ENCODE measurements around the gene TREH.
A peak's percentile ranks its signal among the peaks of the same experiment; 100 is the strongest.

TREH gene

GRCh38 chr11:118635237-118635591 is 44.2 kb downstream of the TREH start:
- peak overlapping the region; percentile 84 for H3K9ac ChIP-seq (ENCODE audit: low read depth, low read length)
- H3K9me3 ChIP-seq (ENCODE audit: control insufficient read depth, insufficient read depth, low read length) = no peaks in the 10 kb centered on the region
- H3K36me3 ChIP-seq (ENCODE audit: control insufficient read depth, insufficient read depth, low read length) = peaks cover 65% of the 10 kb centered on the region
- peaks cover 31% of the 10 kb centered on the region for H3K4me1 ChIP-seq (ENCODE audit: control insufficient read depth, insufficient read depth, low read length)
- peak overlapping the region; percentile 65 for H3K4me3 ChIP-seq (ENCODE audit: low read depth, low read length)
- H3K27me3 ChIP-seq (ENCODE audit: control insufficient read depth, insufficient read depth, low read length) = no peaks in the 10 kb centered on the region
- peak overlapping the region; percentile 89 for H3K27ac ChIP-seq (ENCODE audit: low read depth, low read length)

GRCh38 chr11:118634431-118635236 is 44.8 kb downstream of the TREH start:
- Histone ChIP-seq H3K4me1 (ENCODE audit: control insufficient read depth, insufficient read depth, low read length) (peaks cover 31% of the 10 kb centered on the region), H3K27me3 (ENCODE audit: control insufficient read depth, insufficient read depth, low read length) (no peaks in the 10 kb centered on the region), H3K9ac (ENCODE audit: low read depth, low read length) (peak overlapping the region; percentile 84), H3K36me3 (ENCODE audit: control insufficient read depth, insufficient read depth, low read length) (peaks cover 63% of the 10 kb centered on the region), H3K27ac (ENCODE audit: low read depth, low read length) (peak overlapping the region; percentile 89), H3K9me3 (ENCODE audit: control insufficient read depth, insufficient read depth, low read length) (no peaks in the 10 kb centered on the region), H3K4me3 (ENCODE audit: low read depth, low read length) (peak overlapping the region; percentile 65)

- no peak overlapping the region for H3K9ac ChIP-seq (ENCODE audit: low read depth, low read length)
- peak overlapping the region; percentile 65; the same call in 1 of the 2 replicates for H3K4me3 ChIP-seq (ENCODE audit: low read depth, low read length)
- H3K36me3 ChIP-seq (ENCODE audit: control insufficient read depth, insufficient read depth, low read length) = peaks cover 64% of the 10 kb centered on the region
- H3K9me3 ChIP-seq (ENCODE audit: control insufficient read depth, insufficient read depth, low read length) = no peaks in the 10 kb centered on the region
- H3K27me3 ChIP-seq (ENCODE audit: control insufficient read depth, insufficient read depth, low read length) = no peaks in the 10 kb centered on the region
- peak overlapping the region; percentile 89 for H3K27ac ChIP-seq (ENCODE audit: low read depth, low read length)
- H3K4me1 ChIP-seq (ENCODE audit: control insufficient read depth, insufficient read depth, low read length) = peaks cover 31% of the 10 kb centered on the region
Measured at GRCh38 chr11:118633979-118634378, 45.5 kb downstream of the TREH start.

GRCh38 chr11:118633319-118633690 is 46.1 kb downstream of the TREH start:
- peaks cover 64% of the 10 kb centered on the region for H3K36me3 ChIP-seq (ENCODE audit: control insufficient read depth, insufficient read depth, low read length)
- H3K9ac ChIP-seq (ENCODE audit: low read depth, low read length) = no peak overlapping the region

GRCh38 chr11:118632577-118633318 is 46.7 kb downstream of the TREH start:
- H3K36me3 ChIP-seq (ENCODE audit: control insufficient read depth, insufficient read depth, low read length) = peaks cover 64% of the 10 kb centered on the region
- H3K9me3 ChIP-seq (ENCODE audit: control insufficient read depth, insufficient read depth, low read length) = no peaks in the 10 kb centered on the region
- H3K9ac ChIP-seq (ENCODE audit: low read depth, low read length) = no peak overlapping the region
- no peaks in the 10 kb centered on the region for H3K27me3 ChIP-seq (ENCODE audit: control insufficient read depth, insufficient read depth, low read length)
- H3K4me3 ChIP-seq (ENCODE audit: low read depth, low read length) = no peak overlapping the region
- peaks cover 31% of the 10 kb centered on the region for H3K4me1 ChIP-seq (ENCODE audit: control insufficient read depth, insufficient read depth, low read length)
- H3K27ac ChIP-seq (ENCODE audit: low read depth, low read length) = no peak overlapping the region

More at GRCh38 chr11:118633319-118633690, 46.1 kb downstream of the TREH start:
- no peaks in the 10 kb centered on the region for H3K27me3 ChIP-seq (ENCODE audit: control insufficient read depth, insufficient read depth, low read length)
- no peak overlapping the region for H3K4me3 ChIP-seq (ENCODE audit: low read depth, low read length)
- H3K9me3 ChIP-seq (ENCODE audit: control insufficient read depth, insufficient read depth, low read length) = no peaks in the 10 kb centered on the region
- peaks cover 31% of the 10 kb centered on the region for H3K4me1 ChIP-seq (ENCODE audit: control insufficient read depth, insufficient read depth, low read length)
- no peak overlapping the region for H3K27ac ChIP-seq (ENCODE audit: low read depth, low read length)

- peaks cover 24% of the 10 kb centered on the region for H3K4me1 ChIP-seq (ENCODE audit: control insufficient read depth, insufficient read depth, low read length)
- H3K36me3 ChIP-seq (ENCODE audit: control insufficient read depth, insufficient read depth, low read length) = peaks cover 60% of the 10 kb centered on the region
- H3K4me3 ChIP-seq (ENCODE audit: low read depth, low read length) = no peak overlapping the region
- H3K9me3 ChIP-seq (ENCODE audit: control insufficient read depth, insufficient read depth, low read length) = no peaks in the 10 kb centered on the region
- H3K27me3 ChIP-seq (ENCODE audit: control insufficient read depth, insufficient read depth, low read length) = no peaks in the 10 kb centered on the region
- H3K27ac ChIP-seq (ENCODE audit: low read depth, low read length) = no peak overlapping the region
- H3K9ac ChIP-seq (ENCODE audit: low read depth, low read length) = no peak overlapping the region
Measured at GRCh38 chr11:118631142-118631909, 48.1 kb downstream of the TREH start.

GRCh38 chr11:118629761-118630661 is 49.4 kb downstream of the TREH start:
- Histone ChIP-seq H3K4me3 (ENCODE audit: low read depth, low read length) (no peak overlapping the region), H3K4me1 (ENCODE audit: control insufficient read depth, insufficient read depth, low read length) (peaks cover 11% of the 10 kb centered on the region), H3K27me3 (ENCODE audit: control insufficient read depth, insufficient read depth, low read length) (no peaks in the 10 kb centered on the region), H3K27ac (ENCODE audit: low read depth, low read length) (no peak overlapping the region), H3K9ac (ENCODE audit: low read depth, low read length) (no peak overlapping the region), H3K36me3 (ENCODE audit: control insufficient read depth, insufficient read depth, low read length) (peaks cover 65% of the 10 kb centered on the region), H3K9me3 (ENCODE audit: control insufficient read depth, insufficient read depth, low read length) (no peaks in the 10 kb centered on the region)

- H3K27ac ChIP-seq (ENCODE audit: low read depth, low read length) = no peak overlapping the region
- peaks cover 7% of the 10 kb centered on the region for H3K4me1 ChIP-seq (ENCODE audit: control insufficient read depth, insufficient read depth, low read length)
- no peak overlapping the region for H3K9ac ChIP-seq (ENCODE audit: low read depth, low read length)
- no peak overlapping the region for H3K4me3 ChIP-seq (ENCODE audit: low read depth, low read length)
- H3K36me3 ChIP-seq (ENCODE audit: control insufficient read depth, insufficient read depth, low read length) = peaks cover 74% of the 10 kb centered on the region
- H3K27me3 ChIP-seq (ENCODE audit: control insufficient read depth, insufficient read depth, low read length) = no peaks in the 10 kb centered on the region
- H3K9me3 ChIP-seq (ENCODE audit: control insufficient read depth, insufficient read depth, low read length) = no peaks in the 10 kb centered on the region
Measured at GRCh38 chr11:118628861-118629549, 50.4 kb downstream of the TREH start.

- H3K27ac ChIP-seq (ENCODE audit: low read depth, low read length) = no peak overlapping the region
- no peaks in the 10 kb centered on the region for H3K9me3 ChIP-seq (ENCODE audit: control insufficient read depth, insufficient read depth, low read length)
- no peaks in the 10 kb centered on the region for H3K27me3 ChIP-seq (ENCODE audit: control insufficient read depth, insufficient read depth, low read length)
- H3K9ac ChIP-seq (ENCODE audit: low read depth, low read length) = no peak overlapping the region
- H3K4me1 ChIP-seq (ENCODE audit: control insufficient read depth, insufficient read depth, low read length) = peaks cover 1% of the 10 kb centered on the region; the same call in 1 of the 2 replicates
- H3K4me3 ChIP-seq (ENCODE audit: low read depth, low read length) = no peak overlapping the region
- H3K36me3 ChIP-seq (ENCODE audit: control insufficient read depth, insufficient read depth, low read length) = peaks cover 74% of the 10 kb centered on the region
Measured at GRCh38 chr11:118628432-118628831, 51.0 kb downstream of the TREH start.

- peaks cover 74% of the 10 kb centered on the region for H3K36me3 ChIP-seq (ENCODE audit: control insufficient read depth, insufficient read depth, low read length)
- H3K27me3 ChIP-seq (ENCODE audit: control insufficient read depth, insufficient read depth, low read length) = no peaks in the 10 kb centered on the region
- no peak overlapping the region for H3K9ac ChIP-seq (ENCODE audit: low read depth, low read length)
- no peak overlapping the region for H3K4me3 ChIP-seq (ENCODE audit: low read depth, low read length)
- no peaks in the 10 kb centered on the region for H3K9me3 ChIP-seq (ENCODE audit: control insufficient read depth, insufficient read depth, low read length)
- no peaks in the 10 kb centered on the region; the same call in 1 of the 2 replicates for H3K4me1 ChIP-seq (ENCODE audit: control insufficient read depth, insufficient read depth, low read length)
- H3K27ac ChIP-seq (ENCODE audit: low read depth, low read length) = no peak overlapping the region
Measured at GRCh38 chr11:118628031-118628430, 51.4 kb downstream of the TREH start.
